Ishikawa (cell line): ENCODE results near the gene MBLAC1.

ENCODE experiments used
- NFIC ChIP-seq: IDR thresholded peaks from 2 replicates; pipeline ENCODE4 v1.6.1; 2012
- RAD21 ChIP-seq: IDR thresholded peaks from 2 replicates; pipeline ENCODE4 v1.6.1; 2012; ENCODE audit warnings: low read depth
- TCF12 ChIP-seq: IDR thresholded peaks from 2 replicates; pipeline ENCODE4 v1.6.1; 2012; ENCODE audit warnings: low read depth
- TF ChIP-seq, protein P1 (sequence below): IDR thresholded peaks from 2 replicates; pipeline ENCODE4 v1.6.1; 2012; ENCODE audit warnings: low read depth, mild to moderate bottlenecking

DNA sequence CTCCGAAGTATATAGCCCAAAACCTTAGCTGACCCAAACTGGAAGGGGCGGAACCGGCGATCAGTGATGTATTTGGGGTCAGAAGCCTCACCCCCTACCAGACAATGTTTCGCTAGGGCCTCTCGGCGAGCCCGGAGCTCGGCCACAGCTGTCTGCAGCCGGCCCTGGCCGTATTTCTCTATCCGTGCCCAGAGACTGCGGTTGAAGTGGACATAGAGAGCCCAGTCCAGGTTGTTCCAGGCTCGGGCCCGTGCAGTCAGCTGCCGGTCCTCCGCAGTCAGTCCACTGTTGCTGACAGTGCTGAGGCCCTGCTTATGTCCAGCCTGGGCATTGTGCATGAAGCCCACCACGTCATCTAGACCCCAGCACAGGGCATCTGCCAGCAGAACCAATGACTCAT lies 33.3 kb downstream of the MBLAC1 start:
- no peak for TF ChIP-seq RAD21
- no peak for TF ChIP-seq NFIC
- TF ChIP-seq, protein P1, sequence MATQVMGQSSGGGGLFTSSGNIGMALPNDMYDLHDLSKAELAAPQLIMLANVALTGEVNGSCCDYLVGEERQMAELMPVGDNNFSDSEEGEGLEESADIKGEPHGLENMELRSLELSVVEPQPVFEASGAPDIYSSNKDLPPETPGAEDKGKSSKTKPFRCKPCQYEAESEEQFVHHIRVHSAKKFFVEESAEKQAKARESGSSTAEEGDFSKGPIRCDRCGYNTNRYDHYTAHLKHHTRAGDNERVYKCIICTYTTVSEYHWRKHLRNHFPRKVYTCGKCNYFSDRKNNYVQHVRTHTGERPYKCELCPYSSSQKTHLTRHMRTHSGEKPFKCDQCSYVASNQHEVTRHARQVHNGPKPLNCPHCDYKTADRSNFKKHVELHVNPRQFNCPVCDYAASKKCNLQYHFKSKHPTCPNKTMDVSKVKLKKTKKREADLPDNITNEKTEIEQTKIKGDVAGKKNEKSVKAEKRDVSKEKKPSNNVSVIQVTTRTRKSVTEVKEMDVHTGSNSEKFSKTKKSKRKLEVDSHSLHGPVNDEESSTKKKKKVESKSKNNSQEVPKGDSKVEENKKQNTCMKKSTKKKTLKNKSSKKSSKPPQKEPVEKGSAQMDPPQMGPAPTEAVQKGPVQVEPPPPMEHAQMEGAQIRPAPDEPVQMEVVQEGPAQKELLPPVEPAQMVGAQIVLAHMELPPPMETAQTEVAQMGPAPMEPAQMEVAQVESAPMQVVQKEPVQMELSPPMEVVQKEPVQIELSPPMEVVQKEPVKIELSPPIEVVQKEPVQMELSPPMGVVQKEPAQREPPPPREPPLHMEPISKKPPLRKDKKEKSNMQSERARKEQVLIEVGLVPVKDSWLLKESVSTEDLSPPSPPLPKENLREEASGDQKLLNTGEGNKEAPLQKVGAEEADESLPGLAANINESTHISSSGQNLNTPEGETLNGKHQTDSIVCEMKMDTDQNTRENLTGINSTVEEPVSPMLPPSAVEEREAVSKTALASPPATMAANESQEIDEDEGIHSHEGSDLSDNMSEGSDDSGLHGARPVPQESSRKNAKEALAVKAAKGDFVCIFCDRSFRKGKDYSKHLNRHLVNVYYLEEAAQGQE = no peak
- no peak for TF ChIP-seq TCF12
